ENCODE measurements around the gene CIBAR2. TPM values are rescaled to one million over a fixed set of nuclear protein-coding genes. Genes with fewer than 3 reads are reported as not detected.

CIBAR2 gene
- total RNA-seq, 1 experiment from 2014 or later, result not detected

- Histone ChIP-seq H3K56ac (ENCODE audit: insufficient read length, low read depth, low read length) (no peak overlapping the region), H2BK15ac (ENCODE audit: low read depth, low read length) (no peak overlapping the region), H3K4me2 (ENCODE audit: insufficient read depth, insufficient read length, low read length) (no peak overlapping the region), H3K4ac (ENCODE audit: low read depth, low read length) (no peak overlapping the region), H3K9me3 (ENCODE audit: control insufficient read depth, low read depth, low read length) (no peaks in the 10 kb centered on the region), H4K91ac (ENCODE audit: insufficient read length, low read depth, low read length) (no peak overlapping the region), H2AFZ (ENCODE audit: low read length) (no peak overlapping the region), H3K23me2 (ENCODE audit: insufficient read length, low read depth, low read length, poor library complexity, severe bottlenecking) (no peaks in the 10 kb centered on the region), H4K20me1 (ENCODE audit: control insufficient read depth, insufficient read depth, insufficient read length) (no peaks in the 10 kb centered on the region), H4K8ac (replicated peaks; ENCODE audit: insufficient read length, low read depth, low read length) (no peak overlapping the region), H3K27me3 (ENCODE audit: insufficient read depth, low read length) (no peaks in the 10 kb centered on the region), H3K23ac (ENCODE audit: insufficient read length, low read depth, low read length) (no peak overlapping the region), H3K9ac (ENCODE audit: extremely low read depth, insufficient read length, low read length) (no peak overlapping the region), H2BK12ac (ENCODE audit: insufficient read length, low read depth, low read length) (no peak overlapping the region), H3K27ac (ENCODE audit: insufficient read length, low read depth, low read length) (no peak overlapping the region), H3K14ac (ENCODE audit: insufficient read depth, low read length) (no peak overlapping the region), H2AK5ac (ENCODE audit: insufficient read length, low read length) (no peak overlapping the region), H3K79me2 (ENCODE audit: insufficient read depth, low read length) (no peaks in the 10 kb centered on the region), H3K18ac (ENCODE audit: insufficient read length, low read depth, low read length) (no peak overlapping the region), H2BK5ac (ENCODE audit: insufficient read length, low read length) (no peak overlapping the region), H4K5ac (ENCODE audit: insufficient read length, low read depth, low read length) (no peak overlapping the region), H3T11ph (ENCODE audit: low read length) (no peak overlapping the region), H3K79me1 (ENCODE audit: insufficient read depth, low read depth, low read length, poor library complexity, severe bottlenecking) (no peaks in the 10 kb centered on the region), H2BK20ac (ENCODE audit: low read depth, low read length, poor library complexity, severe bottlenecking) (no peak overlapping the region), H2BK120ac (ENCODE audit: low read depth, low read length, poor library complexity, severe bottlenecking) (no peak overlapping the region), H3K4me1 (ENCODE audit: insufficient read depth, low read length) (no peaks in the 10 kb centered on the region; the same call in 1 of the 2 replicates)
- H3K9me3 Mint-ChIP-seq, result no peaks in the 10 kb centered on the region
- H3K27ac Mint-ChIP-seq, result no peak overlapping the region
- no peak for DNase-seq
- WGBS (ENCODE audit: extremely low coverage, insufficient read length, low lambda C conversion rate), result no CpG with 5 or more reads among the region's 17 CpGs
- H3K4me3 Mint-ChIP-seq, result no peak overlapping the region
- H3K27me3 Mint-ChIP-seq (ENCODE audit: low read depth), result peaks cover 12% of the 10 kb centered on the region
- H3K36me3 Mint-ChIP-seq (ENCODE audit: insufficient read depth in 1 of 3, low read depth in 3 of 3), result no peaks in the 10 kb centered on the region; a peak in 1 of 7 replicates
- TF ChIP-seq, protein P1, sequence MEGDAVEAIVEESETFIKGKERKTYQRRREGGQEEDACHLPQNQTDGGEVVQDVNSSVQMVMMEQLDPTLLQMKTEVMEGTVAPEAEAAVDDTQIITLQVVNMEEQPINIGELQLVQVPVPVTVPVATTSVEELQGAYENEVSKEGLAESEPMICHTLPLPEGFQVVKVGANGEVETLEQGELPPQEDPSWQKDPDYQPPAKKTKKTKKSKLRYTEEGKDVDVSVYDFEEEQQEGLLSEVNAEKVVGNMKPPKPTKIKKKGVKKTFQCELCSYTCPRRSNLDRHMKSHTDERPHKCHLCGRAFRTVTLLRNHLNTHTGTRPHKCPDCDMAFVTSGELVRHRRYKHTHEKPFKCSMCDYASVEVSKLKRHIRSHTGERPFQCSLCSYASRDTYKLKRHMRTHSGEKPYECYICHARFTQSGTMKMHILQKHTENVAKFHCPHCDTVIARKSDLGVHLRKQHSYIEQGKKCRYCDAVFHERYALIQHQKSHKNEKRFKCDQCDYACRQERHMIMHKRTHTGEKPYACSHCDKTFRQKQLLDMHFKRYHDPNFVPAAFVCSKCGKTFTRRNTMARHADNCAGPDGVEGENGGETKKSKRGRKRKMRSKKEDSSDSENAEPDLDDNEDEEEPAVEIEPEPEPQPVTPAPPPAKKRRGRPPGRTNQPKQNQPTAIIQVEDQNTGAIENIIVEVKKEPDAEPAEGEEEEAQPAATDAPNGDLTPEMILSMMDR (conservative IDR thresholded peaks at IDR 0.05), result no peak
- peaks cover 3 to 7% of the 10 kb centered on the region in 2 experiments; a peak in 2 of 4 replicates for H3K4me1 Mint-ChIP-seq
Observed at GRCh38 chr16:85048921-85049562, 63.2 kb downstream of the CIBAR2 start.

Other genes starting within 250 kb of the CIBAR2 start
- gene ZDHHC7, start 100.9 kb downstream of the CIBAR2 start, total RNA-seq (2021), result 39.1 and 44.0 TPM in 2 replicates
- gene KIAA0513, start 84.7 kb downstream of the CIBAR2 start, total RNA-seq (2021), result 3.8 and 4.7 TPM in 2 replicates

Data from H9 (cell line).